HUES64 (cell line): ENCODE measurements around the gene MGMT.

Experiments
- H3K27ac ChIP-seq: 2 replicates; pipeline ENCODE4 v1.7.0; 2013; ENCODE audit warnings: low read depth, low read length, inconsistent platforms
- H3K27me3 ChIP-seq: 2 replicates; pipeline ENCODE4 v1.6.1; 2013; ENCODE audit warnings: mild to moderate bottlenecking, low read length; ENCODE audit not compliant: insufficient read depth
- H3K36me3 ChIP-seq: 2 replicates; pipeline ENCODE4 v1.6.1; 2013; ENCODE audit warnings: mild to moderate bottlenecking, low read length; ENCODE audit not compliant: insufficient read depth
- H3K4me1 ChIP-seq: 2 replicates; pipeline ENCODE4 v1.6.1; 2013; ENCODE audit warnings: mild to moderate bottlenecking, low read length, moderate library complexity; ENCODE audit not compliant: insufficient read depth
- H3K4me3 ChIP-seq: 2 replicates; pipeline ENCODE4 v1.5.1; 2013; ENCODE audit warnings: mild to moderate bottlenecking, low read length, moderate library complexity
- H3K9ac ChIP-seq: 2 replicates; pipeline ENCODE4 v1.6.1; 2013; ENCODE audit warnings: mild to moderate bottlenecking, low read depth, low read length
- H3K9me3 ChIP-seq: 2 replicates; pipeline ENCODE4 v1.6.1; 2013; ENCODE audit warnings: low read depth, low read length; ENCODE audit not compliant: insufficient read depth
- WGBS: fragments of 150-250, 120-280 bp; methylation state at CpG from one replicate; pipeline ENCODE4 v1.1.7; 2013; ENCODE audit warnings: missing lambda C conversion rate; 5-methylcytosine and 5-hydroxymethylcytosine counted together

The MGMT gene

GRCh38 chr10:129800796-129801340 is 333.8 kb downstream of the MGMT start:
- WGBS, result 90% methylated on average over 14 of the region's 14 CpGs
- Histone ChIP-seq H3K9me3 (peaks cover 16% of the 10 kb centered on the region), H3K27me3 (no peaks in the 10 kb centered on the region), H3K36me3 (no peaks in the 10 kb centered on the region), H3K27ac (no peak overlapping the region), H3K4me1 (no peaks in the 10 kb centered on the region), H3K4me3 (no peak overlapping the region), H3K9ac (no peak overlapping the region)

- H3K4me1 ChIP-seq, result no peaks in the 10 kb centered on the region
- H3K36me3 ChIP-seq, result no peaks in the 10 kb centered on the region
- H3K4me3 ChIP-seq, result no peak overlapping the region
- WGBS, result 87% methylated on average over 7 of the region's 7 CpGs
- H3K27ac ChIP-seq, result no peak overlapping the region
- no peaks in the 10 kb centered on the region for H3K27me3 ChIP-seq
- peaks cover 16% of the 10 kb centered on the region for H3K9me3 ChIP-seq
- no peak overlapping the region for H3K9ac ChIP-seq
These were observed 340.2 kb downstream of the MGMT start for GRCh38 chr10:129807211-129807610.

- Histone ChIP-seq H3K9me3 (peaks cover 14% of the 10 kb centered on the region), H3K4me3 (no peak overlapping the region), H3K36me3 (no peaks in the 10 kb centered on the region), H3K27ac (no peak overlapping the region), H3K9ac (no peak overlapping the region), H3K27me3 (no peaks in the 10 kb centered on the region), H3K4me1 (no peaks in the 10 kb centered on the region)
- 92% methylated on average over 26 of the region's 26 CpGs for WGBS
These were observed 341.3 kb downstream of the MGMT start for GRCh38 chr10:129808092-129808983.

- H3K4me3 ChIP-seq, result no peak overlapping the region
- H3K27me3 ChIP-seq, result no peaks in the 10 kb centered on the region
- H3K36me3 ChIP-seq, result no peaks in the 10 kb centered on the region
- peaks cover 5% of the 10 kb centered on the region; the same call in 1 of the 2 replicates for H3K9me3 ChIP-seq
- no peak overlapping the region for H3K9ac ChIP-seq
- no peaks in the 10 kb centered on the region for H3K4me1 ChIP-seq
- no peak overlapping the region for H3K27ac ChIP-seq
- WGBS, result 95% methylated on average over 9 of the region's 9 CpGs
These were observed 342.4 kb downstream of the MGMT start for GRCh38 chr10:129809431-129809830.

GRCh38 chr10:129809841-129810240 is 342.8 kb downstream of the MGMT start:
- WGBS, result 92% methylated on average over 13 of the region's 13 CpGs

GRCh38 chr10:129811208-129811607 is 344.2 kb downstream of the MGMT start:
- Histone ChIP-seq H3K36me3 (no peaks in the 10 kb centered on the region), H3K4me1 (no peaks in the 10 kb centered on the region), H3K27ac (no peak overlapping the region), H3K9me3 (no peaks in the 10 kb centered on the region), H3K27me3 (no peaks in the 10 kb centered on the region), H3K4me3 (no peak overlapping the region), H3K9ac (no peak overlapping the region)
- 96% methylated on average over 9 of the region's 9 CpGs for WGBS

More at GRCh38 chr10:129809841-129810240, 342.8 kb downstream of the MGMT start:
- Histone ChIP-seq H3K4me3 (no peak overlapping the region), H3K4me1 (no peaks in the 10 kb centered on the region), H3K9ac (no peak overlapping the region), H3K36me3 (no peaks in the 10 kb centered on the region), H3K9me3 (peaks cover 4% of the 10 kb centered on the region; the same call in 1 of the 2 replicates), H3K27me3 (no peaks in the 10 kb centered on the region), H3K27ac (no peak overlapping the region)

GRCh38 chr10:129812398-129812797 is 345.4 kb downstream of the MGMT start:
- no peak overlapping the region for H3K9ac ChIP-seq
- H3K4me1 ChIP-seq, result no peaks in the 10 kb centered on the region
- no peak overlapping the region for H3K27ac ChIP-seq
- 91% methylated on average over 7 of the region's 7 CpGs for WGBS
- no peaks in the 10 kb centered on the region for H3K9me3 ChIP-seq
- H3K4me3 ChIP-seq, result no peak overlapping the region
- no peaks in the 10 kb centered on the region for H3K36me3 ChIP-seq
- H3K27me3 ChIP-seq, result no peaks in the 10 kb centered on the region

DNA sequence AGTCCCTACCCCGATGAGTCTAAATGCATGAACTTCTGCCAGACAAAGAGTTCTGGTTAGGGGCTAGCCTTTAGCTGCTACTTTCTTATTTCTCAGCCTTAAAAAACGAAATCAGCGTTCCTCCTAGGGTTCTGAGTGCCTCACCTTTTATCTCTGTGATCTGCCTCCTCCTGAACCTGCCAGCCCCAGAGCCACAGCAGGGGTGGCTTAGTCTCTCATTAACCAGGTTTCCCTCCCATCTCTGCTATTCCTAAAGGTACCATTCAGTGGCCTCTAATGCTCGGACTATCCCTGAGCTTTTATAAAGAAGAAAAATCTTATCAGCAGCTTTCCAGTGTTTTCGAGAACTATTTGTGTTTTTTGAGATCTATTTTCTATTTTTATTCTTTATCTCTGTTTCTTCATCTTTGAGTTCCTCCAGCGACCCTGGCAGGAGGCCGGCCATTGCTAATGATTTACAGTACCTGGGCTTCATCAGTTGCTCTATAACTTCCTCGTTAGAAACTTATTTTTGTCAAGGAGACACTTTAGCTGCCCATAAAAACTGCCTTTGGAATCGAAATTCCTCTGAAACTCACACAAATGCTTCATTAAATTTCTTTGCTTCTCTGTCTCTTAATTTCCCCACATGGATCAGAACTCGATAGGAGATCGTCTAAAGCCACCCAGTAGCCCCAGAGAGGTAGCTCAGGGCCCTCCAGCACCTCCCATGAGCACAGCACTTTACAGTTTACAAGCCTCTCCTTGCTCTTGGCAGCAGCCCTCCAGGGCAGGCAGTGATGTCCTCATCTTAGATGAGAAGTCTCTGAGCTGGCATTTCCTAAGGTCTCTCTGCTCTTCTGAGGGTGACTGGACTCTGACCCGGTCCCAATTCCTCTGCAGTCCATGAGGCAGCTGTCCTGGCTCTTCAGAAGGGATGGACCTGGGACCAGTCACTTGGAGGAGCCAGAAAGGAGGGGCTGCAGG is 347.9 kb downstream of the MGMT start:
- Histone ChIP-seq H3K4me3 (no peak overlapping the region), H3K9ac (no peak overlapping the region), H3K36me3 (no peaks in the 10 kb centered on the region), H3K9me3 (no peaks in the 10 kb centered on the region; the same call in 1 of the 2 replicates), H3K27me3 (no peaks in the 10 kb centered on the region), H3K27ac (no peak overlapping the region), H3K4me1 (no peaks in the 10 kb centered on the region)
- WGBS, result 83% methylated on average over 11 of the region's 12 CpGs

GRCh38 chr10:129815898-129816655 is 349.0 kb downstream of the MGMT start:
- Histone ChIP-seq H3K9ac (no peak overlapping the region), H3K4me1 (no peaks in the 10 kb centered on the region)
- WGBS, result 94% methylated on average over 17 of the region's 17 CpGs

DNA sequence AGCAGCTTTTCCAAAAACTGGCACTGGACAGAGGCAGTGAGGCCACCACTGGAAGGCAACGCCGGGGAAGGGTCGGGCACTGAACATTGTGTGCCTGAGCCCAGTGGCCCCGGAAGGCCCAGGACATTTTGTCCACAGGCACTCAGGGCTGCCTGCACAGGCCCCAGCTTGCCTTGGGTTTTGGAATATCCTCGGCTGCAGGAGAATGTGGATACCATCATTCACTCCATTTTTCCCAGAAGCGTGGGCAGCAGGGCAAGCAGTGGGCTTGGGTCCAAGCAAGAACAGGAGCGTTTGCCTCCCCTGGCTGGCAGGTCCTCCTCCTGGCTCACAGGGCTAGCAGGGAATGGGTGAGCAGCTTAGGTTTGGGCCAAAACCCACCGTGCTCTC is 349.6 kb downstream of the MGMT start:
- H3K9me3 ChIP-seq, result no peaks in the 10 kb centered on the region; the same call in 1 of the 2 replicates
- H3K27ac ChIP-seq, result no peak overlapping the region
- 93% methylated on average over 8 of the region's 8 CpGs for WGBS
- no peaks in the 10 kb centered on the region for H3K4me1 ChIP-seq
- H3K9ac ChIP-seq, result no peak overlapping the region
- no peaks in the 10 kb centered on the region for H3K27me3 ChIP-seq
- H3K4me3 ChIP-seq, result no peak overlapping the region
- no peaks in the 10 kb centered on the region for H3K36me3 ChIP-seq

More at GRCh38 chr10:129815898-129816655, 349.0 kb downstream of the MGMT start:
- Histone ChIP-seq H3K27me3 (no peaks in the 10 kb centered on the region), H3K9me3 (no peaks in the 10 kb centered on the region; the same call in 1 of the 2 replicates), H3K36me3 (no peaks in the 10 kb centered on the region), H3K4me3 (no peak overlapping the region), H3K27ac (no peak overlapping the region)
